Measurements from ENCODE around the gene TLR9.

Gene TLR9

GRCh38 chr3:52213005-52213404, 12.4 kb downstream of the TLR9 start:
- no peak for DNase-seq

- DNase-seq = no peak
Measured at GRCh38 chr3:52211268-52211891, 14.1 kb downstream of the TLR9 start.

GRCh38 chr3:52210550-52211046, 14.8 kb downstream of the TLR9 start:
- no peak for DNase-seq

- DNase-seq = no peak
Measured at GRCh38 chr3:52210037-52210436, 15.4 kb downstream of the TLR9 start.

- DNase-seq = no peak
Measured at GRCh38 chr3:52208556-52208955, 16.9 kb downstream of the TLR9 start.

- DNase-seq = no peak
Measured at GRCh38 chr3:52205727-52206372, 19.6 kb downstream of the TLR9 start.

- peak; percentile 12 for DNase-seq
Measured at GRCh38 chr3:52204337-52205073, 20.9 kb downstream of the TLR9 start.

GRCh38 chr3:52203701-52204100, 21.7 kb downstream of the TLR9 start:
- no peak for DNase-seq

GRCh38 chr3:52202384-52203077, 22.9 kb downstream of the TLR9 start:
- no peak for DNase-seq

GRCh38 chr3:52200981-52201679, 24.3 kb downstream of the TLR9 start:
- no peak for DNase-seq

- DNase-seq = no peak
Measured at GRCh38 chr3:52198643-52199608, 26.5 kb downstream of the TLR9 start.

- peak; percentile 75 for DNase-seq
Measured at GRCh38 chr3:52197842-52198625, 27.4 kb downstream of the TLR9 start, which contains the start of gene ALAS1. Gene ALAS1, plus strand, starts transcription at chr3:52198160. Its CDS starts 1,082 bp downstream, at chr3:52199242.

- no peak for DNase-seq
Measured at GRCh38 chr3:52197499-52197841, 28.0 kb downstream of the TLR9 start.

GRCh38 chr3:52196977-52197376, 28.5 kb downstream of the TLR9 start:
- DNase-seq = no peak

- DNase-seq = no peak
Measured at GRCh38 chr3:52195823-52196331, 29.6 kb downstream of the TLR9 start.

- no peak for DNase-seq
Measured at GRCh38 chr3:52195291-52195597, 30.2 kb downstream of the TLR9 start.

- no peak for DNase-seq
Measured at GRCh38 chr3:52194485-52195290, 30.8 kb downstream of the TLR9 start.

- no peak for DNase-seq
Measured at GRCh38 chr3:52193065-52193464, 32.4 kb downstream of the TLR9 start.

- DNase-seq = no peak
Measured at GRCh38 chr3:52191663-52192062, 33.8 kb downstream of the TLR9 start.
